ENCODE results near the gene PIGO. TPM values are rescaled to one million over a fixed set of nuclear protein-coding genes. Genes with fewer than 3 reads are reported as not detected.
A peak's percentile ranks its signal among the peaks of the same experiment; 100 is the strongest.

Gene PIGO
- total and polyA plus RNA-seq, 3 experiments from 2014 or later: 26.4 to 32.1 (median 31.7) TPM

GRCh38 chr9:35105571-35106342, 9.4 kb upstream of the PIGO start:
- H3K4me1 ChIP-seq (ENCODE audit: insufficient read depth, low read length): peaks cover 25% of the 10 kb centered on the region
- H3K4me1 Mint-ChIP-seq: peaks cover 33 to 42% (median 42%) of the 10 kb centered on the region in 3 donors
- peak overlapping the region in 4 of 8 donors; percentile 15 to 69 (median 45) for H3K27ac Mint-ChIP-seq
- peaks cover 0 to 47% (median 0%) of the 10 kb centered on the region in 3 donors for H3K36me3 Mint-ChIP-seq
- CTCF ChIA-PET: interaction anchor here (7.5 kb wide), 1 partner anchor 10 kb away, joined by 50 read pairs; the partner anchor contains the start of gene ATOSB
- DNase-seq: no peak
- H3K9me3 Mint-ChIP-seq: no peaks in the 10 kb centered on the region
- peak overlapping the region in 1 of 7 donors; percentile 11 for H3K4me3 Mint-ChIP-seq
- no peak overlapping the region for H3K27ac ChIP-seq (ENCODE audit: low read depth, low read length)
- POLR2A ChIA-PET: no interaction called here
- H3K27me3 Mint-ChIP-seq: peaks cover 0 to 2% of the 10 kb centered on the region in 2 donors
- H3K4me3 ChIP-seq (ENCODE audit: low read length): no peak overlapping the region
- peaks cover 8% of the 10 kb centered on the region for H3K36me3 ChIP-seq (ENCODE audit: insufficient read depth, low read length)
- H3K27me3 ChIP-seq (ENCODE audit: insufficient read depth, low read length, poor library complexity, severe bottlenecking): no peaks in the 10 kb centered on the region
- no peaks in the 10 kb centered on the region for H3K9me3 ChIP-seq (ENCODE audit: low read length)

GRCh38 chr9:35105126-35105525, 8.7 kb upstream of the PIGO start:
- Mint-ChIP-seq H3K4me1 (peaks cover 34 to 41% (median 40%) of the 10 kb centered on the region in 3 donors), H3K9me3 (no peaks in the 10 kb centered on the region), H3K27ac (peak overlapping the region in 5 of 8 donors; percentile 1 to 84 (median 35)), H3K4me3 (peak overlapping the region in 1 of 7 donors; percentile 54), H3K27me3 (peaks cover 0 to 2% of the 10 kb centered on the region in 2 donors), H3K36me3 (peaks cover 0 to 53% (median 0%) of the 10 kb centered on the region in 3 donors)
- H3K4me1 ChIP-seq (ENCODE audit: insufficient read depth, low read length): peaks cover 18% of the 10 kb centered on the region
- no peak for DNase-seq
- no peaks in the 10 kb centered on the region for H3K9me3 ChIP-seq (ENCODE audit: low read length)
- H3K27ac ChIP-seq (ENCODE audit: low read depth, low read length): no peak overlapping the region
- CTCF ChIA-PET: interaction anchor here (4.2 to 7.5 kb wide), 2 partner anchors 11 to 25 kb away, joined by 26 to 50 read pairs; partner anchors contain the start of genes ATOSB and FANCG
- no peaks in the 10 kb centered on the region for H3K27me3 ChIP-seq (ENCODE audit: insufficient read depth, low read length, poor library complexity, severe bottlenecking)
- POLR2A ChIA-PET: no interaction called here
- peaks cover 9% of the 10 kb centered on the region for H3K36me3 ChIP-seq (ENCODE audit: insufficient read depth, low read length)
- no peak overlapping the region for H3K4me3 ChIP-seq (ENCODE audit: low read length)

- Mint-ChIP-seq H3K27ac (peak overlapping the region in 6 of 8 donors; percentile 79 to 100 (median 99)), H3K4me3 (no peak overlapping the region), H3K36me3 (peaks cover 0 to 59% (median under 1%) of the 10 kb centered on the region in 3 donors), H3K27me3 (peaks cover 0 to 2% of the 10 kb centered on the region in 2 donors), H3K4me1 (peaks cover 32 to 37% (median 34%) of the 10 kb centered on the region in 3 donors), H3K9me3 (no peaks in the 10 kb centered on the region)
- H3K36me3 ChIP-seq (ENCODE audit: insufficient read depth, low read length): peaks cover 14% of the 10 kb centered on the region
- peaks cover 15% of the 10 kb centered on the region for H3K4me1 ChIP-seq (ENCODE audit: insufficient read depth, low read length)
- H3K9me3 ChIP-seq (ENCODE audit: low read length): no peaks in the 10 kb centered on the region
- no peaks in the 10 kb centered on the region for H3K27me3 ChIP-seq (ENCODE audit: insufficient read depth, low read length, poor library complexity, severe bottlenecking)
- POLR2A ChIA-PET: interaction anchor here (1.5 kb wide), 1 partner anchor 9 kb away, joined by 6 read pairs; no protein-coding TSS in a partner anchor
- CTCF ChIA-PET: interaction anchor here (1.0 to 7.5 kb wide), 3 partner anchors 11 to 144 kb away, joined by 3 to 50 read pairs (median 26); partner anchors contain the start of genes ATOSB and FANCG
- DNase-seq: no peak
- no peak overlapping the region for H3K27ac ChIP-seq (ENCODE audit: low read depth, low read length)
- H3K4me3 ChIP-seq (ENCODE audit: low read length): no peak overlapping the region
Measured at GRCh38 chr9:35104586-35104985, 8.2 kb upstream of the PIGO start.

- peaks cover 27 to 35% (median 33%) of the 10 kb centered on the region in 3 donors for H3K4me1 Mint-ChIP-seq
- Histone ChIP-seq H3K9me3 (ENCODE audit: low read length) (no peaks in the 10 kb centered on the region), H3K4me1 (ENCODE audit: insufficient read depth, low read length) (peaks cover 15% of the 10 kb centered on the region), H3K4me3 (ENCODE audit: low read length) (peak overlapping the region; percentile 80), H3K27ac (ENCODE audit: low read depth, low read length) (peak overlapping the region; percentile 86), H3K27me3 (ENCODE audit: insufficient read depth, low read length, poor library complexity, severe bottlenecking) (no peaks in the 10 kb centered on the region), H3K36me3 (ENCODE audit: insufficient read depth, low read length) (peaks cover 16% of the 10 kb centered on the region)
- ChIA-PET POLR2A (interaction anchor here (0.8 to 1.6 kb wide), 6 partner anchors 8 to 32 kb away, joined by 4 to 8 read pairs (median 6); partner anchors contain the start of genes ATOSB, FANCG and VCP), CTCF (interaction anchor here (0.8 to 7.5 kb wide), 12 partner anchors 8 to 555 kb away, joined by 3 to 50 read pairs (median 4); partner anchors contain the start of genes ATOSB, CCDC107, FANCG and RMRP)
- H3K27me3 Mint-ChIP-seq: peaks cover 0 to 2% of the 10 kb centered on the region in 2 donors
- peak overlapping the region; percentile 80 to 100 (median 99) for H3K27ac Mint-ChIP-seq
- H3K4me3 Mint-ChIP-seq: peak overlapping the region; percentile 84 to 98 (median 90)
- peaks cover 0 to 64% (median 4%) of the 10 kb centered on the region in 3 donors for H3K36me3 Mint-ChIP-seq
- no peak for DNase-seq
- H3K9me3 Mint-ChIP-seq: no peaks in the 10 kb centered on the region
Measured at GRCh38 chr9:35103660-35104191, 7.3 kb upstream of the PIGO start.

- Histone ChIP-seq H3K27me3 (ENCODE audit: insufficient read depth, low read length, poor library complexity, severe bottlenecking) (no peaks in the 10 kb centered on the region), H3K36me3 (ENCODE audit: insufficient read depth, low read length) (peaks cover 16% of the 10 kb centered on the region), H3K27ac (ENCODE audit: low read depth, low read length) (peak within 1 kb of the TSS; percentile 86), H3K4me1 (ENCODE audit: insufficient read depth, low read length) (peaks cover 15% of the 10 kb centered on the region), H3K4me3 (ENCODE audit: low read length) (peak within 1 kb of the TSS; percentile 80), H3K9me3 (ENCODE audit: low read length) (no peaks in the 10 kb centered on the region)
- Mint-ChIP-seq H3K4me1 (peaks cover 28 to 35% (median 33%) of the 10 kb centered on the region in 3 donors), H3K36me3 (peaks cover 0 to 60% (median 4%) of the 10 kb centered on the region in 3 donors), H3K4me3 (peak within 1 kb of the TSS; percentile 84 to 98 (median 90)), H3K27me3 (peaks cover 0 to 2% of the 10 kb centered on the region in 2 donors), H3K27ac (peak within 1 kb of the TSS; percentile 80 to 100 (median 99)), H3K9me3 (no peaks in the 10 kb centered on the region)
- ChIA-PET POLR2A (interaction anchor here (0.5 to 1.6 kb wide), 8 partner anchors 9 to 561 kb away, joined by 3 to 8 read pairs (median 6); partner anchors contain the start of genes ATOSB, FANCG and VCP), CTCF (interaction anchor here (0.8 to 7.5 kb wide), 11 partner anchors 8 to 555 kb away, joined by 3 to 50 read pairs (median 4); partner anchors contain the start of genes ATOSB, CCDC107, FANCG and RMRP)
- DNase-seq: peak; percentile 85 to 95 (median 91)
Measured at GRCh38 chr9:35102769-35103659, 6.6 kb upstream of the PIGO start, which contains the start of gene STOML2. TSS of gene STOML2 (minus strand) at chr9:35103131. CDS start at chr9:35103094, 37 bp downstream.

- Mint-ChIP-seq H3K4me3 (peak overlapping the region; percentile 84 to 98 (median 90)), H3K4me1 (peaks cover 32 to 38% (median 36%) of the 10 kb centered on the region in 3 donors), H3K27ac (peak overlapping the region; percentile 80 to 100 (median 99)), H3K27me3 (peaks cover 0 to 2% of the 10 kb centered on the region in 2 donors), H3K9me3 (no peaks in the 10 kb centered on the region), H3K36me3 (peaks cover 0 to 60% (median 4%) of the 10 kb centered on the region in 3 donors)
- H3K4me1 ChIP-seq (ENCODE audit: insufficient read depth, low read length): peaks cover 15% of the 10 kb centered on the region
- H3K4me3 ChIP-seq (ENCODE audit: low read length): peak overlapping the region; percentile 80
- H3K9me3 ChIP-seq (ENCODE audit: low read length): no peaks in the 10 kb centered on the region
- ChIA-PET POLR2A (interaction anchor here (0.5 to 1.6 kb wide), 4 partner anchors 9 to 562 kb away, joined by 3 to 8 read pairs (median 7); partner anchors contain the start of genes ATOSB and VCP), CTCF (interaction anchor here (1.1 to 7.5 kb wide), 6 partner anchors 7 to 556 kb away, joined by 4 to 50 read pairs (median 8); partner anchors contain the start of genes ATOSB, CCDC107, FANCG and RMRP)
- peaks cover 16% of the 10 kb centered on the region for H3K36me3 ChIP-seq (ENCODE audit: insufficient read depth, low read length)
- peak overlapping the region; percentile 86 for H3K27ac ChIP-seq (ENCODE audit: low read depth, low read length)
- DNase-seq: no peak
- H3K27me3 ChIP-seq (ENCODE audit: insufficient read depth, low read length, poor library complexity, severe bottlenecking): no peaks in the 10 kb centered on the region
Measured at GRCh38 chr9:35102465-35102768, 6.0 kb upstream of the PIGO start.

GRCh38 chr9:35097573-35097972, 1.2 kb upstream of the PIGO start:
- peaks cover 0 to 58% (median 7%) of the 10 kb centered on the region in 3 donors for H3K36me3 Mint-ChIP-seq
- ChIA-PET CTCF (interaction anchor here (1.2 to 5.4 kb wide), 6 partner anchors 17 to 198 kb away, joined by 6 to 51 read pairs (median 10); partner anchors contain the start of genes FANCG and VCP), POLR2A (interaction anchor here (1.0 kb wide), 1 partner anchor 26 kb away, joined by 3 read pairs; no protein-coding TSS in a partner anchor)
- no peaks in the 10 kb centered on the region for H3K9me3 ChIP-seq (ENCODE audit: low read length)
- H3K4me1 ChIP-seq (ENCODE audit: insufficient read depth, low read length): peaks cover 23% of the 10 kb centered on the region
- peak overlapping the region; percentile 6 to 88 (median 56) for H3K4me3 Mint-ChIP-seq
- H3K27ac ChIP-seq (ENCODE audit: low read depth, low read length): no peak overlapping the region
- H3K27ac Mint-ChIP-seq: peak overlapping the region in 6 of 8 donors; percentile 51 to 82 (median 74)
- H3K4me1 Mint-ChIP-seq: peaks cover 44 to 56% (median 54%) of the 10 kb centered on the region in 3 donors
- no peaks in the 10 kb centered on the region for H3K9me3 Mint-ChIP-seq
- peaks cover 24% of the 10 kb centered on the region for H3K36me3 ChIP-seq (ENCODE audit: insufficient read depth, low read length)
- H3K4me3 ChIP-seq (ENCODE audit: low read length): no peak overlapping the region
- no peak for DNase-seq
- H3K27me3 Mint-ChIP-seq: no peaks in the 10 kb centered on the region
- H3K27me3 ChIP-seq (ENCODE audit: insufficient read depth, low read length, poor library complexity, severe bottlenecking): no peaks in the 10 kb centered on the region
